ENCODE measurements around the gene WTIP. TPM values are rescaled to one million over a fixed set of nuclear protein-coding genes. Genes with fewer than 3 reads are reported as not detected.

The WTIP gene
- total RNA-seq, 4 donors from 2014 or later, result 1.6 to 8.1 (median 2.9) TPM

DNA sequence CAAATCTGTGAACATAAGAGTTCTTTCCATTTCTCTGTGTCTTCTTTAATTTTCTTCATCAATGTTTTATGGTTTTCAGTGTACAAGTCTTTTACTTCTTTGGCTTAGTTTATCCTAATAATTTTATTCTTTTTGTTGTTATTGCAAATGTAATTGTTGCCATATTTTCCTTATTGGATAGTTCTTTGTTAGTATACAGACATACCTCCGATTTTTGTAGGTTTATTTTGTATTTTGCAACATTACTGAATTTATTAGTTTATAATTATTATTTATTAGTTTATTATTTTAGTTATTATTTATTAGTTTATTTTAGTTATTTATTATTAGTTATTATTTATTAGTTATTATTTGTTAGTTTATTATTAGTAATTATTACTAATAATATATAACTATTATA, 43.4 kb downstream of the WTIP start:
- DNase-seq (no peak), ATAC-seq (no peak)
- Histone ChIP-seq H3K27me3 (no peaks in the 10 kb centered on the region), H3K9me3 (no peaks in the 10 kb centered on the region), H3K4me1 (no peaks in the 10 kb centered on the region), H3K36me3 (no peaks in the 10 kb centered on the region), H3K27ac (no peak overlapping the region), H3K4me3 (no peak overlapping the region)
- intact Hi-C loops (cut with DNase I; ENCODE audit: low total_unique reads), result no loop called here
- TF ChIP-seq, protein P1, sequence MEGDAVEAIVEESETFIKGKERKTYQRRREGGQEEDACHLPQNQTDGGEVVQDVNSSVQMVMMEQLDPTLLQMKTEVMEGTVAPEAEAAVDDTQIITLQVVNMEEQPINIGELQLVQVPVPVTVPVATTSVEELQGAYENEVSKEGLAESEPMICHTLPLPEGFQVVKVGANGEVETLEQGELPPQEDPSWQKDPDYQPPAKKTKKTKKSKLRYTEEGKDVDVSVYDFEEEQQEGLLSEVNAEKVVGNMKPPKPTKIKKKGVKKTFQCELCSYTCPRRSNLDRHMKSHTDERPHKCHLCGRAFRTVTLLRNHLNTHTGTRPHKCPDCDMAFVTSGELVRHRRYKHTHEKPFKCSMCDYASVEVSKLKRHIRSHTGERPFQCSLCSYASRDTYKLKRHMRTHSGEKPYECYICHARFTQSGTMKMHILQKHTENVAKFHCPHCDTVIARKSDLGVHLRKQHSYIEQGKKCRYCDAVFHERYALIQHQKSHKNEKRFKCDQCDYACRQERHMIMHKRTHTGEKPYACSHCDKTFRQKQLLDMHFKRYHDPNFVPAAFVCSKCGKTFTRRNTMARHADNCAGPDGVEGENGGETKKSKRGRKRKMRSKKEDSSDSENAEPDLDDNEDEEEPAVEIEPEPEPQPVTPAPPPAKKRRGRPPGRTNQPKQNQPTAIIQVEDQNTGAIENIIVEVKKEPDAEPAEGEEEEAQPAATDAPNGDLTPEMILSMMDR (IDR thresholded peaks at IDR 0.05 in 4 of 5, conservative IDR thresholded peaks at IDR 0.05 in 1 of 5), result no peak
- TF ChIP-seq POLR2A (IDR thresholded peaks at IDR 0.05), result no peak
- in situ Hi-C loops (cut with MboI; ENCODE audit: low sequenced_read_pairs in 4 of 4), result no loop called here

DNA sequence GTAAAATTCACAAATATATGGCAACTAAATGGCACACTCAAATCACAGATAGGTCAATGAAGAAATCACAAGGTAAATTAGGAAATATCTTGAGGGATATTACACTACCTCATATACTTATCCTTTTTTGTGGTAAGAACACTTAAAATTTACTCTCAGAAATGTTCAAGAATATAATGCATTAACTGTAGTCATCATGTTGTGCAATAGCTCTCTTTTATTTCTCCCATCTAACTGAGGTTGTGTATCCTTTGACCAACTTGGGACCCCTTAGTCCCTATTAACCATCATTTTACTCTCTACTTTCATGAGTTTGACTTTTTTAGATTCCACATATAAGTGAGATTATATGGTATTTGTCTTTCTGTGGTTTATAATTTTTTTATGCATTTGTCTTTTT, 52.6 kb downstream of the WTIP start:
- Histone ChIP-seq H3K4me1 (no peaks in the 10 kb centered on the region), H3K9me3 (no peaks in the 10 kb centered on the region), H3K4me3 (no peak overlapping the region), H3K27ac (no peak overlapping the region), H3K36me3 (no peaks in the 10 kb centered on the region), H3K27me3 (peaks cover 0 to 7% (median 0%) of the 10 kb centered on the region in 3 donors)
- ATAC-seq, result no peak
- no peak for DNase-seq
- in situ Hi-C loops (cut with MboI; ENCODE audit: low sequenced_read_pairs in 4 of 4), result no loop called here
- intact Hi-C loops (cut with DNase I; ENCODE audit: low total_unique reads), result no loop called here
- TF ChIP-seq POLR2A (IDR thresholded peaks at IDR 0.05), result no peak
- TF ChIP-seq, protein P1 (IDR thresholded peaks at IDR 0.05 in 4 of 5, conservative IDR thresholded peaks at IDR 0.05 in 1 of 5), result no peak

DNA sequence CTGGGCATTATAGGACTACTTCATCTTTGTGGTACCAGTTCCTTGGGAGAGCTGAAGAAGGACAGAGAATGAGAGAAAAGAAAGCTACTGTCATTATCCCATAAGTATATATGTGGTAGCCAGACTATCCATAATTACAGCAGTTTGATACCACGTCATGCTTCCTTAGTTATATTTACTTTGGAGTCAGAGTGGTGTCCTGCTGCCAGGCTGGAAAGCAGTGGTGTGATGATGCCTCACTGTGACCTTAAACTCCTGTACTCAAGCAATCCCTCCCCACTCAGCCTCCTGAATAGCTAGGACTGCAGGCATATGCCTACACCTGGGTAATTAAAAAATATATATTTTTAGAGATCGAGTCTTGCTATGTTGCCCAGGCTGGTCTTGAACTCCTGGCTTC, 57.8 kb downstream of the WTIP start:
- H3K27ac ChIP-seq, result no peak overlapping the region
- no peaks in the 10 kb centered on the region for H3K9me3 ChIP-seq
- in situ Hi-C loops (cut with MboI; ENCODE audit: low sequenced_read_pairs in 4 of 4) (no loop called here), intact Hi-C loops (cut with DNase I; ENCODE audit: low total_unique reads) (no loop called here)
- DNase-seq (no peak), ATAC-seq (no peak)
- no peaks in the 10 kb centered on the region for H3K4me1 ChIP-seq
- TF ChIP-seq POLR2A (IDR thresholded peaks at IDR 0.05), result no peak
- TF ChIP-seq, protein P1 (IDR thresholded peaks at IDR 0.05 in 4 of 5, conservative IDR thresholded peaks at IDR 0.05 in 1 of 5), result no peak
- H3K27me3 ChIP-seq, result no peaks in the 10 kb centered on the region
- no peak overlapping the region for H3K4me3 ChIP-seq
- H3K36me3 ChIP-seq, result no peaks in the 10 kb centered on the region

DNA sequence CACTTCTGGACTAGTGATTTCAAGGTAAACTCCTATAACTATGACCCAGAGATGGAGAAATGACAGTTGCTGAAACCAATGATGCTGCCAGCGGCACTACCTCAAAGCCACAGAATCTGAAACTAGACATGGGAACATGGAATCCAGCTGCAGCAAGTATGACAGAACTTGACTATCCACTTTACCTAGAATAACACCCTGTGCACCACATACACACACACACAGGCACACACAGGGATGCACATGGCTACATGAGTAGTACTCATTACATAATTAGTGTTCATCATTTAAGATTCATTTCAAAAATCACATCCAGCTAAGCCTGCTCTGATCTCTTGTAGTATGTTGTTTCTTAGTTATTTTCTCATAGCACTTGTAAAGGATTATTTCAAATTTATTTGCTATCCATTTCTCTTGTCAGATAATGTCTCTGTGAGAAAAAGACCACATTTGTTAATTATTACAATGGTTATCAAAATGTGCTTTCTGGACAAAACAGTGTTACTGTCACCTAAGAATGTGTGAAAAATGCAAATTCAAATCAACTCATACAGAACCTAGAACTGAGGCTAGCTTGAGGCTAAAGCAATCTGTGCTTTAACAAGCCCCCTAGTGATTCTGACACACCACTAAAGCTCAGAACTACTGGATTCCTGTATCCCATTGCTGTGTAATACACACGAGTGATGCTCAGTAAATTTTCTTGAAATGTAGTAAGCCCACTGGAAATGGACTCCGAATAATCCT, 59.4 kb downstream of the WTIP start:
- intact Hi-C loops (cut with DNase I; ENCODE audit: low total_unique reads) (no loop called here), in situ Hi-C loops (cut with MboI; ENCODE audit: low sequenced_read_pairs in 4 of 4) (no loop called here)
- ATAC-seq (no peak), DNase-seq (no peak)
- H3K4me3 ChIP-seq, result no peak overlapping the region
- H3K9me3 ChIP-seq, result no peaks in the 10 kb centered on the region
- H3K36me3 ChIP-seq, result no peaks in the 10 kb centered on the region
- TF ChIP-seq, protein P1 (IDR thresholded peaks at IDR 0.05 in 4 of 5, conservative IDR thresholded peaks at IDR 0.05 in 1 of 5), result no peak
- TF ChIP-seq POLR2A (IDR thresholded peaks at IDR 0.05), result no peak
- no peaks in the 10 kb centered on the region for H3K27me3 ChIP-seq
- no peak overlapping the region for H3K27ac ChIP-seq
- no peaks in the 10 kb centered on the region for H3K4me1 ChIP-seq

DNA sequence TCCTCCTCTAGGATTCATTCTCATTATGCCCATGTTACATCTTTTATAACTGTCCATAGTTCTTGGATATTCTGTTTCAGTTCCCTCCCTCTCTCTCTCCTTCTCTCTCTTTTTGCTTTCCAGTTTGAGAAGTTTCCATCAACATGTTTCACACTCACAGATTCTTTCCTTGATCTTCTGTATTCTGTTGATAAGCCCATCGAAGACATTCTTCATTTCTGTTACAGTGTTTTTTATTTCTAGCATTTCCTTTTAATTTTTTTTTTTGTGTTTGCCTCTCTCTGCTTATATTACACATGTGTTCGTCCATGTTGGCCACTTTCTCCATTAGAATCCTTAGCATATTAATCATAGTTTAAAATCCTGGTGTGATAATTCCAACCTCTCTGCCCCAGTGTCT, 68.3 kb downstream of the WTIP start:
- H3K27me3 ChIP-seq, result no peaks in the 10 kb centered on the region
- H3K36me3 ChIP-seq, result no peaks in the 10 kb centered on the region
- no peak for TF ChIP-seq POLR2A (IDR thresholded peaks at IDR 0.05)
- TF ChIP-seq, protein P1 (IDR thresholded peaks at IDR 0.05 in 4 of 5, conservative IDR thresholded peaks at IDR 0.05 in 1 of 5), result no peak
- in situ Hi-C loops (cut with MboI; ENCODE audit: low sequenced_read_pairs in 4 of 4) (no loop called here), intact Hi-C loops (cut with DNase I; ENCODE audit: low total_unique reads) (no loop called here)
- no peak for ATAC-seq
- H3K27ac ChIP-seq, result no peak overlapping the region
- H3K9me3 ChIP-seq, result peaks cover 0 to 10% (median 5%) of the 10 kb centered on the region in 3 donors
- no peaks in the 10 kb centered on the region for H3K4me1 ChIP-seq
- DNase-seq, result no peak
- H3K4me3 ChIP-seq, result no peak overlapping the region

Data from gastrocnemius medialis (tissue), 4 donors.